Fibroblast of the conjunctiva (primary cell): ENCODE measurements around the gene SSBP2.

ENCODE experiments used
- DNase-seq: peaks from one replicate; pipeline ENCODE4 v3.0.0-alpha.2; 2010; ENCODE audit warnings: low read depth

The SSBP2 gene

GRCh38 chr5:81579262-81579924 is 171.5 kb downstream of the SSBP2 start:
- DNase-seq: peak; percentile 9

- no peak for DNase-seq
Measured at GRCh38 chr5:81577091-81577490, 173.8 kb downstream of the SSBP2 start.

GRCh38 chr5:81575924-81576323 is 175.0 kb downstream of the SSBP2 start:
- no peak for DNase-seq

GRCh38 chr5:81572201-81572600 is 178.7 kb downstream of the SSBP2 start:
- no peak for DNase-seq

GRCh38 chr5:81558188-81558587 is 192.7 kb downstream of the SSBP2 start:
- DNase-seq: no peak

- DNase-seq: no peak
Measured at GRCh38 chr5:81556809-81557208, 194.1 kb downstream of the SSBP2 start.

GRCh38 chr5:81555865-81556264 is 195.0 kb downstream of the SSBP2 start:
- DNase-seq: no peak

- DNase-seq: no peak
Measured at GRCh38 chr5:81554647-81555046, 196.2 kb downstream of the SSBP2 start.

- no peak for DNase-seq
Measured at GRCh38 chr5:81553567-81554212, 197.2 kb downstream of the SSBP2 start.

GRCh38 chr5:81552852-81553566 is 197.9 kb downstream of the SSBP2 start:
- DNase-seq: no peak

- no peak for DNase-seq
Measured at GRCh38 chr5:81549123-81549522, 201.8 kb downstream of the SSBP2 start.

- DNase-seq: no peak
Measured at GRCh38 chr5:81547001-81547400, 203.9 kb downstream of the SSBP2 start.

- DNase-seq: no peak
Measured at GRCh38 chr5:81545911-81546310, 205.0 kb downstream of the SSBP2 start.

- DNase-seq: no peak
Measured at GRCh38 chr5:81544351-81545018, 206.4 kb downstream of the SSBP2 start.

- no peak for DNase-seq
Measured at GRCh38 chr5:81542242-81542641, 208.7 kb downstream of the SSBP2 start.

- no peak for DNase-seq
Measured at GRCh38 chr5:81537905-81538547, 212.9 kb downstream of the SSBP2 start.

- no peak for DNase-seq
Measured at GRCh38 chr5:81534441-81534840, 216.5 kb downstream of the SSBP2 start.

GRCh38 chr5:81533629-81534405 is 217.1 kb downstream of the SSBP2 start:
- DNase-seq: no peak

- no peak for DNase-seq
Measured at GRCh38 chr5:81530919-81531318, 220.0 kb downstream of the SSBP2 start.

- no peak for DNase-seq
Measured at GRCh38 chr5:81525690-81526089, 225.2 kb downstream of the SSBP2 start.

- DNase-seq: no peak
Measured at GRCh38 chr5:81524015-81524414, 226.9 kb downstream of the SSBP2 start.
